ENCODE measurements around the gene HES7. TPM values are rescaled to one million over a fixed set of nuclear protein-coding genes. Genes with fewer than 3 reads are reported as not detected.

Gene HES7
- polyA plus RNA-seq, 1 donor from 2014 or later = 15.3 TPM

- Histone ChIP-seq H3K79me2 (replicated peaks; ENCODE audit: insufficient read depth, low read length) (no peaks in the 10 kb centered on the region), H3F3A (ENCODE audit: insufficient read depth, low read length, poor library complexity, severe bottlenecking) (peaks cover 21% of the 10 kb centered on the region), H3K9ac (ENCODE audit: low read length) (no peak overlapping the region), H3K9me3 (ENCODE audit: low read length) (no peaks in the 10 kb centered on the region), H2AFZ (ENCODE audit: low read depth, low read length) (no peak overlapping the region), H3K27me3 (ENCODE audit: insufficient read depth, low read depth, low read length) (no peaks in the 10 kb centered on the region), H3K4me3 (ENCODE audit: low read length) (peak overlapping the region; percentile 80), H3K4me2 (ENCODE audit: low read length) (no peak overlapping the region), H3K36me3 (ENCODE audit: insufficient read depth, low read length) (no peaks in the 10 kb centered on the region), H3K9me2 (ENCODE audit: insufficient read depth, low read length) (no peaks in the 10 kb centered on the region), H3K27ac (ENCODE audit: low read length) (peak overlapping the region; percentile 97), H4K20me1 (ENCODE audit: insufficient read depth) (no peaks in the 10 kb centered on the region)
- TF ChIP-seq, protein P1, sequence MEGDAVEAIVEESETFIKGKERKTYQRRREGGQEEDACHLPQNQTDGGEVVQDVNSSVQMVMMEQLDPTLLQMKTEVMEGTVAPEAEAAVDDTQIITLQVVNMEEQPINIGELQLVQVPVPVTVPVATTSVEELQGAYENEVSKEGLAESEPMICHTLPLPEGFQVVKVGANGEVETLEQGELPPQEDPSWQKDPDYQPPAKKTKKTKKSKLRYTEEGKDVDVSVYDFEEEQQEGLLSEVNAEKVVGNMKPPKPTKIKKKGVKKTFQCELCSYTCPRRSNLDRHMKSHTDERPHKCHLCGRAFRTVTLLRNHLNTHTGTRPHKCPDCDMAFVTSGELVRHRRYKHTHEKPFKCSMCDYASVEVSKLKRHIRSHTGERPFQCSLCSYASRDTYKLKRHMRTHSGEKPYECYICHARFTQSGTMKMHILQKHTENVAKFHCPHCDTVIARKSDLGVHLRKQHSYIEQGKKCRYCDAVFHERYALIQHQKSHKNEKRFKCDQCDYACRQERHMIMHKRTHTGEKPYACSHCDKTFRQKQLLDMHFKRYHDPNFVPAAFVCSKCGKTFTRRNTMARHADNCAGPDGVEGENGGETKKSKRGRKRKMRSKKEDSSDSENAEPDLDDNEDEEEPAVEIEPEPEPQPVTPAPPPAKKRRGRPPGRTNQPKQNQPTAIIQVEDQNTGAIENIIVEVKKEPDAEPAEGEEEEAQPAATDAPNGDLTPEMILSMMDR (IDR thresholded peaks at IDR 0.05; ENCODE audit: poor library complexity, severe bottlenecking) = no peak
- TF ChIP-seq MXI1 (conservative IDR thresholded peaks at IDR 0.05; ENCODE audit: poor library complexity, severe bottlenecking) (no peak), RAD21 (conservative IDR thresholded peaks at IDR 0.05) (no peak), POLR2AphosphoS5 (IDR thresholded peaks at IDR 0.05) (no peak)
Measured at GRCh38 chr17:8140065-8141029, 16.4 kb upstream of the HES7 start.

- peak overlapping the region; percentile 96 for H3K4me2 ChIP-seq (ENCODE audit: low read length)
- no peaks in the 10 kb centered on the region for H3K9me3 ChIP-seq (ENCODE audit: low read length)
- no peaks in the 10 kb centered on the region for H3K79me2 ChIP-seq (replicated peaks; ENCODE audit: insufficient read depth, low read length)
- H4K20me1 ChIP-seq (ENCODE audit: insufficient read depth) = no peaks in the 10 kb centered on the region
- H2AFZ ChIP-seq (ENCODE audit: low read depth, low read length) = no peak overlapping the region
- no peaks in the 10 kb centered on the region for H3K27me3 ChIP-seq (ENCODE audit: insufficient read depth, low read depth, low read length)
- no peaks in the 10 kb centered on the region for H3K9me2 ChIP-seq (ENCODE audit: insufficient read depth, low read length)
- H3K27ac ChIP-seq (ENCODE audit: low read length) = peak overlapping the region; percentile 97
- no peaks in the 10 kb centered on the region for H3K36me3 ChIP-seq (ENCODE audit: insufficient read depth, low read length)
- H3F3A ChIP-seq (ENCODE audit: insufficient read depth, low read length, poor library complexity, severe bottlenecking) = peaks cover 21% of the 10 kb centered on the region
- TF ChIP-seq EP300 (conservative IDR thresholded peaks at IDR 0.05; ENCODE audit: poor library complexity, severe bottlenecking) (peak; percentile 77), EZH2 (IDR thresholded peaks at IDR 0.05; ENCODE audit: borderline replicate concordance, insufficient read depth, low read length, poor library complexity, severe bottlenecking) (no peak), MXI1 (conservative IDR thresholded peaks at IDR 0.05; ENCODE audit: poor library complexity, severe bottlenecking) (peak; percentile 95), REST (IDR thresholded peaks at IDR 0.05; ENCODE audit: borderline replicate concordance) (no peak), RAD21 (conservative IDR thresholded peaks at IDR 0.05) (peak; percentile 82), SMC3 (conservative IDR thresholded peaks at IDR 0.05; ENCODE audit: poor library complexity) (peak; percentile 88), TAF1 (IDR thresholded peaks at IDR 0.05; ENCODE audit: low read depth) (no peak), POLR2AphosphoS5 (IDR thresholded peaks at IDR 0.05) (peak; percentile 73)
- TF ChIP-seq, protein P1 (IDR thresholded peaks at IDR 0.05; ENCODE audit: poor library complexity, severe bottlenecking) = peak; percentile 97
- peak overlapping the region; percentile 80 for H3K4me3 ChIP-seq (ENCODE audit: low read length)
- H3K9ac ChIP-seq (ENCODE audit: low read length) = peak overlapping the region; percentile 84
Measured at GRCh38 chr17:8138672-8139371, 14.9 kb upstream of the HES7 start.

Data from neural cell (in vitro differentiated cells).